HG03280 (cell line): ENCODE measurements around the gene RASA1.
"Not testable (repeated sequence)": the region's sequence is repeated elsewhere in the genome, so short reads cannot be mapped to it uniquely, and the experiment has no call there.

Experiments used
- ATAC-seq: cut with Tn5 transposase; IDR thresholded peaks from one replicate; pipeline ENCODE4 v1.9.1; 2021; ENCODE audit warnings: mild to moderate bottlenecking, moderate library complexity; ENCODE audit not compliant: unreplicated experiment

RASA1 gene

DNA sequence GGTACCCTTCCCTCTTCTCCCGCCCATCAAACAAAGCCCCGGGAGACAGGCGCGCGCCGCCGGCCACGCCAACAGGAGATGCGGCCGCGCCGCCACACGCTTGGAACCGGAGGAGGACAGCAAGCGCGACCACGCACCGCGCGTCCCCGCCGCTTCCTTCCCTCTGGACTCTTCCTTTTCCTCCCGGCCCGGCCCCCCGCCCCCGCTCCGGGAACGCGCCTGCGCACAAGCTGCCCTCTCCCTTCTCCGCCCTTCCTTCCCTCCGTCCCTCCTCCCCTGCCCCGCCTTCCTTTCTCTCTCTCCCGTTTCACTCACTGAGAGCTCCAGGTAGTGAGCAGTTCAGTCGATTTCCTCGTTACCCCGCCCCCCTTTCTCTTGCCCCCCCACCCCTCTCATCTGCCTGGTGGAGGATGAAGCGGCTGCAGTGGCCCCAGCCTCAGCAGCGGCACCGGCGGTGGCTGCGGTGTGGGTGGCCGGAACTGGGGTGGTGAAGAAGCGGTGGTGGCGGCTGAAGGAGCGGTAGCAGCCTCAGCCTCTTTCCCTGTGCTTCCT, at the start of gene RASA1:
Gene RASA1, plus strand, starts transcription at position 310 of the 552 bp plus-strand sequence. CDS start 569 bp downstream, outside the sequence.
- peak; percentile 47 for ATAC-seq

DNA sequence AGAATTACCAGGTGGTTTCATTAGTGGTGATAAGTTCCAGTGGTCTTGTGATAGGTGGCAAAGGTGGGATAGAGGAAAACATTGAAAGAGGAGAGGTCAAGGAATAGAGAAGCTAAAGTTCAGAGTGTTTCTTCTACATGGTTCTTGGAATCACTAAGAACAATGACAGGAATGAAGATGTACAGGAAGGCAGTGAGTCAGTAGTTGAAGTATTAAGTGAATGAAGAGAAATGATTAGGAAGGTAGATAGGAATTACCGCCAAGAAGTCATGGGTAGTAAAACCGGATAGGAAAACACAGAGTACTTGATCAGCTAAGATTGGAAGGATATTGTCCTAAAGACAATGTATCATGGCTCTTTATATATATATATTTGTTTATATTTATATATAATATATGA, 37.9 kb upstream of the RASA1 start:
- no peak for ATAC-seq

DNA sequence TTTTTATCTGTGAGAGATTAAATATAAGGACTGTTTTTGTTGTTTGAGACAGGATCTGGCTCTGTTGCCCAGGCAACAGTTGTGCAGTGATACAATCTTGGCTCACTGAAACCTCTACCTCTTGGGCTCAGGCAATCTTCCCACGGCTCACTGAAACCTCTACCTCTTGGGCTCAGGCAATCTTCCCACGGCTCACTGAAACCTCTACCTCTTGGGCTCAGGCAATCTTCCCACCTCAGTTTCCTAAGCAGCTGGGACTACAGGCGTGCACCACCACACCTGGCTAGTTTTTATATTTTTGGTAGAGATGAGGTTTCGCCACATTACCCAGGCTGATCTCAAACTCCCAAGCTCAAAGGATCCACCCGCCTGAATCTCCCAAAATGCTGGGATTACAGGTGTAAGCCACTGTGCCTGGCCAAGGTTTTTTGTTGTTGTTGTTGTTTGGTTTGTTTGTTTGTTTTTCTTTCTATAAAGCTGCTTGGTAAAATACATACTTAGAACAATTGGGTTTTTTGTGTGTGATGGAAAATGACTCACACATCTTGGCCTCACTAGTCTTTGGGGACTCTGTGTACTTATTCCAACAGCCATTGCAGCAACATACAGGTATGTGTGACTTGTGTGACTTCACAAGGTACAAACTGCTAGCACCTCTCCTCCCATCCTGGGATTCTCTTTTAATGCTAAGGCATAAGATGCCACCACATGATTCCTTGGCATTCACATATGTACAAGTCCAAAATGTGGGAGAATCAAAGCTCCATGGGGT, 36.5 kb upstream of the RASA1 start:
- ATAC-seq = peak; percentile 96

DNA sequence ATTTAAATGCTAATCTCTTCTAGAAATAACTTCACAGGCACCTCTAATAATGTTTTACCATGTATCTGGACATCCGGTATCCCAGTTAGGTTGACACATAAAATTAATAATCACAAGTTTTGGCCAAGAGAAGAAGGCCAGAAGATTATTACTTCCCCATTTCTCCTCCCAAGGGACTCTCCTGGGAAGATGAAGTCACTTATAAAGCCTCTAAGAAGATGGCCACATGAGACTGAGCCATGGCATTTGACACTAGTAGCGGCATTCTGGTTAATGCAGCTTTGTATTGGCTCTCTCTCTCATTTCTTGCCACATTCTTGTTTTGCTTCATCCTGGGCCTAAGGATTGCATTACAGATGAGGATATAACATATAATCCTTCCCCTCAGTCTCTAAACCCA, 34.5 kb upstream of the RASA1 start:
- ATAC-seq = no peak

DNA sequence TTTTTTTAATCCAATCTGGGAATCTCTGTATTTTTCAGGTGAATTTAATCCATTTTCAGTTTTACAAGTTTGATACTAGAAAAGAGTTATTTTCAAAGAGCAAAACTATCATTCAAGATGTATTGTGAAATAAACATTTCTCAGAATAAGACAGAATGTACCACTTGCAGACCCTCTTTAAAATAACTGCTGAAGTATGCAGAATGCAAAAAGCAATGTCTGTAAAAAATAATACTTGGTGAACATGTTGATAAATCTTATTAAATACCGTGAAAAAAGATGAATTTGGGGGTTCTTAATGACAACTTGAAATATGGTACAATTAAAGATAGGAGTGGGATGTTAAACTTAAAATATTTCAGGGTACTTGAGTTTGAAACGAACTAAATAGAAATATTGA, 26.1 kb upstream of the RASA1 start:
- ATAC-seq = no peak

DNA sequence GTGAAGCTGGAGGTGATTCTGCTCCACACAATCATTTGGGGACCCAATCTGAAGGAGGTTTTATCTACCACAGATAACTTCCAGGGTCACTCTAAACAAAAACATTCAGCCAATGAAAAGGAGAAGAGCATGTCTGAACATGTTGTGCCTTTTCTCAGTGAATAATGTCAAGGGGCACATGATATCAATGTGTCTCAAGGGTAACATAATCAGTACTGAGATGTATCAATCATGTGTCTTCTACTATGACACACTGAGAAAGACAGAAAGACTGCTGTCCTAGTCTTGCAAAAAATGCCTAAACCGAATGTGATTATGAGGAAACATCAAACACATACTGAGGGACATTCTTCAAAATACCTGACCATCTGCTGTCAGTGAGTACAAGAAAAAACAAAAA, 25.4 kb upstream of the RASA1 start:
- ATAC-seq = no peak

DNA sequence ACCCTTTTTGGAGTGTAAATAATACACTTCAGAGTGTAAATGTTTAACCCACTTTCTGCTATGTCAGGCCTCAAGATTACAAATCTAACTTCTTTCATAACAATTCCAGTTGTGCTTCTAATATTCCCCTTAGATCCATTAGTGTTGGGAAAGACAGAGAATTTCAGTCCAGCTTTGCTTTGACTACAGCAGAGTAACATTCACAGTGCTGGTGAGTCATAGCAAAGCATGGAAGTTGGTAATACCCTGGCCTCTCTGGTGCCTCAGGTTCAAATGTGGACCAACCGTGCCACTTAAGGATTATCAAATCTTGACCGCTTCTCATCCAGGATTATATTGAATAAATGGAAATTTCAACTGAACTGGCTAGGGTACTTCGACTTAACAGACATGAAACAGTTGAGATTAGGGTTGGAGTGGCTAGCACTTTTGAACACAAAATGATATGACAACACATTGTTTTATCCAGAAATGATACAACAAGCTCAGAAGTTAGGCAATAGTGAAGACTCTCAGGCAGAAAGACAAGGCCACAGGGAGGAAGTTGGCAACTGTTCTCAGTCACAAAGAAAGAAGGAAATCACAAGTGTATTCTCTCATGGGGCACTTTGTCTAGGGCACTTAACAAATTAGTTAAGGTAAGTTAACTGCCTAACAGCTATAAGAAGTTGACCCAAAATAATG, 24.4 kb upstream of the RASA1 start:
- ATAC-seq = no peak

DNA sequence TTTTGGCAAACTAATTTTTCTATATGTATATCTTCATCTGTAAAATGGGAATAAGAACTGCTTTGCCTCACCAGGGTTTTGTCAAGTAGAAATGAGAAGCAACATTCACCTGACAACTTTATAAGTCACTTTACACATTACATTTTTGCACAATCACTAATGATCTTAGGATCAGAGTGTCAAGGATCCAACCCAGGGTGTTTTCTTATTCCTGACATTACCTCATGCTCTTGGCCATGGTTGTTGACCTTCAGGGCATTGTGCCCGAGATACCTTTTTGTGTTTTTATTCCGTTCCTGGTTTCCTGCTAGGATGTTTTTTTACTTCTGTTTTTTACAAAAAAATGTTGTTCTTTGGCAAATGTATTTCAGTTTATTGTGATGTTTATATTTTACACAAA, 22.2 kb upstream of the RASA1 start:
- ATAC-seq = no peak

DNA sequence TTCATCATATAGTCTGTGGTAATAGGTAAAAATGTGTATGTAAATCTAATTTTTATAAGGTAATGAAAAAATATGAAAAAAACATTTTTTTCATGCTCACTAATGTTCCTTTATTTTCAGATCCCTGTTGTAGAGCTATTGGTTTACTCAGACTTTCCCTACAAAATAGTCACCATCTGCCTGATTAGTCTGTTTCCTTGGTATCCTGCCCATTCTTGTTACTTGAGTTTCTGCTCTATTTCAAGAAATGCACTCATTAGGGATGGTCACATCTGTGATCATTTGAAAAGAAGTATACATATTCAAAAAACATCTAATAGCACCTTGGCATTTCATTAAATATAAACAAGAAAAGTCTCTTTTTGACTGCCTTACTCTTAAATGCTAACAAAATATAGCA, 21.6 kb upstream of the RASA1 start:
- no peak for ATAC-seq

DNA sequence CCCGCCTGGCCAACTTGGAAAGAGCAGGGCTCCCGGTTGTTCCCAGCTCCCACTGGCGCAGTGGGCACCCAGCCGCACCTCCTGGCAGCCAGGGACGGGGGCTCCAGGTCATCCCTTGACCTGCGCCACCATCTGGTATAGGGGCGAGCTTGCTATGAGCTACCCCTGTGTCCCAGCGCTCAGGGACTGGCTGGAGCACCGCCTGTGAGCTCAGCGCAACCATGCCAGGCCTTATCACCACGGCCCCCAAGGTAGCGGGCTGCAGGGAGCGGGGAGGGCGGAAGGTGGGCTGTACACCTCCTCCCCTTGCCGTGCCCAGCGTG, 15.4 kb upstream of the RASA1 start:
- no peak for ATAC-seq

DNA sequence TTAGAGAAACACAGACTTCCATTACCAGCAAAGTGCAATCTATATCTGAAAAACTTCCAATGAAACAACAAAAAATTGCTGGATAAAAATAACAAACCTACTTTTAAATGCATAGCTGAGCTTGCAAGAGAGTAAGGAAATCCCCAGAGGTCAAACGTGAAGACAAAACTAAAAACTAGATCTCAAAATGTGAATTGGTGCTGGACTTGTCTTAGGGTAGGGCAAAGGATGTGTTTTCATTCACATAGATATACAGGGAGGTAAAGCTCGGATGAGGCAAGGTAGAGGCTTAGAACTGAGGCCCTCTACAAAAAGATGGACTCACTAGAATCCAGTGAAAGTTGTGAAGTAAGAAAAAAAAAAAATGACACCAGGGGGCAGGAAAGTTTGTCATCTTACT, 13.6 kb upstream of the RASA1 start:
- no peak for ATAC-seq

DNA sequence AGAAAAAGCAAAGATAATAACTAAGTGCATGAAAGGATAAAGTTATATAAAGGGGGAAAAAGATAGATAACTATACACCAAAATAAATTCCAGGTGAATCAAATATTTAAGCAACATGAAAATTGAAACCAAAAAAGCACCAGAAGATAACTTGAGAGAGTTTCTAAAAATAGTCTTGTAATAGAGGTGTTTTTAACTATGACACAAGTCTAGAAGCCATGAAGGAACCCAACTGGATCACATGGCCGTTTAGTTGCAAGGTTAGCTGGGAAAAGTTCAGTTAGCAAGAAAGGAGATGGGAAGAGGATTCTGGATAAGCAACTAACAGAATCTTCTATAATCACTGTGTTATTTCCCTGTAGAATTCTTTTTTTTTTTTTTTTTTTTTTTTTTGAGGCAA, 9.2 kb upstream of the RASA1 start:
- no peak for ATAC-seq

DNA sequence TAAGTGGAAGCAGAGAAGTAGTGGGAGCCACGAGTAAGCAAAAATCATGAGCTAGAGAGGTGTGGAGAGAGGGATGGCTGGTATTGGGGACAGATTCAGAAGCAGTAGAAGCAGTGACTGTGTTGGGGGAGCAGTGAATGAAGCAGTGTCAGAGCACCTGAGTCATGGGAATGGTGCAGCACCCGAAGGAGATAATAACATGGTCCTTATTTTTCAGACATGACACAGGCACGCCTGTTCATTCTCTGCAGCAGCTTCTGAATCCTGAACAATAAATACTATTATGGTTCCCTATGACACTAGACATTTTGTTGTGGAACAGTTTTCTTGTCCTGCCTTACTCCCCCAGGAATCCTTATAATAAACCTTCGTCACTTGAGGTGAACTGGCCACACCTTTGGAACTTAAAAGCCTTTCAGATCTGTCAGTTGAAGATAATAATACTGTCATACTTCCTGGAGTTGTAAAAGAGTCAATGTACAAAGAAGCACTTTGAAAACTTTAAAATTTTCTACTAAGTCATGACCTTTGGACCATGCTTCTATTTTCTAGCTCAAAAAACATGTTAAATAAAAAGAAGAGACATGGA, 7.0 kb upstream of the RASA1 start:
- ATAC-seq = no peak

DNA sequence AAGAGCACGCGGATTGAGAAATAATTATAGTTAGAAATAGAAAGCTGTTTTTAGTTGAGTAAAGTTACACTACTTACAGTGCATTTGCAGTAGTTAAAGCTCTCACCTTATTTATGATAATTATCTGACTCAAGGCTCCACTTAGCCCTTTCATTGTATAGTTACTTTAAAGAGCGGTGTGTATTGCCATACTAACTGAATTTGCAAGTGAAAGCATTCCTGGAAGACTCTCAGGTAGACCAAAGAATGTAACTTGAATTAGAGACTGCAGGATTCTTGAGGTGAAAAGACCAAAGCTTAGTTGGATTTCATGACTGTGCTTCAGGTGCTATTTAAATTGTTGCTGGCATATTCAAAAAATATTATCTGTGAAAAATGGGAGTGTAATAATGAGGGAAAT, 4.2 kb upstream of the RASA1 start:
- ATAC-seq = no peak

DNA sequence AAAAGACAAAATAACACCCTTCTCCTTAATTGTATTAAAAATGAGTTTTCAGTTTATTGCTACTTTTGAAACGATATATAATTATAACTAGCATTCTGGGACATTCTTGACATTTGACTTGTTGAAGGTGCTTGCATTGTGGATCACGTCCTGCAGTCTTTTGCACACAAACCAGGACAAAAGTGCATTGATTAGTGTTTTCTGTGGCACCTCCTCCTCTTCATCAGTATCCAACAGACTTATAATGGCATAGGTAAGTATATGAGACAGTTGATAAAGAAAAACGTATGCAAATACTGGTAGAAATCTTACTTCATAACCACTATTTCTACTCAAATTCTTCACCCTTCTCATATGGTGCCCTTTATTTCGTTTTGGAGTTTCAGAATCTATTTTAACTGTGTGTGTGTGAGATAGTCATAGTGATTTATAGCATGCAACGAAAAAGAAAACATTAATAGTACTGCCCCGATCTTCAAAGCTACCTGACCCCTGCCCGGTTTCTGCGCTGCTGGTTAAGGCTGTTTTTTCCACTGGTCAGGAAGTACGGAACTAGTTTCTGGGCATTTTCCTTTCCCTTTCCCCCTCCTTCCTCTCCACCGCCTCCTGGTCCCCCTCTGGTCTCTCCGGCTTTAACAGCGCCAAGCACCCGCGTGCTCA, 639 bp upstream of the RASA1 start:
- ATAC-seq = peak; percentile 32

DNA sequence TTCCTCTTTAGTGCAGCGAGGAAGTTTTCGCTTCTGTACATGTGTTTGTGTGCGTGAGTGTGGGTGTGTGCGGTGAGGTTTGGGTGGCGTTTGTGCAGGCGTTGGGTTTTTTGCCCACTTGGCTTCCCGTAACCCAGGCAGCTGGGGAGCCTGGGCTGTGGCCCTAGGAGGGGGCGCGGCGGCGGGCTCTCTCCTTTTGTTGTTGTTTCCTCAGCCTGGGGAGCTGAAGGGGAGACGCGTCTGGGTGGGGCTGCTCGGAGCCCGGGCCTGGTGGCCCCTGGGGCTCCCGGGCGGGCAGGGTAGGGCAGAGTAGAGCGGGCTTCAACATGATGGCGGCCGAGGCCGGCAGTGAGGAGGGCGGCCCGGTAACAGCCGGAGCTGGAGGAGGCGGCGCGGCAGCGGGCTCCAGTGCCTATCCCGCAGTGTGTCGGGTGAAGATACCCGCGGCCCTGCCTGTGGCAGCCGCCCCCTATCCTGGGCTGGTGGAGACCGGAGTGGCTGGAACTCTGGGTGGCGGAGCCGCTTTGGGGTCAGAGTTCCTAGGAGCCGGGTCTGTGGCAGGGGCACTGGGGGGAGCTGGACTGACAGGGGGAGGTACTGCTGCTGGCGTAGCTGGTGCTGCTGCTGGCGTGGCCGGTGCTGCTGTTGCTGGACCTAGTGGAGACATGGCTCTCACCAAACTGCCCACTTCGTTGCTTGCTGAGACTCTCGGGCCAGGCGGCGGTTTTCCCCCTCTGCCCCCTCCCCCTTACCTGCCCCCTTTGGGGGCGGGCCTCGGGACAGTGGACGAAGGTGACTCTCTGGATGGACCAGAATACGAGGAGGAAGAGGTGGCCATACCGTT, 665 bp downstream of the RASA1 start:
- ATAC-seq = peak; percentile 50

DNA sequence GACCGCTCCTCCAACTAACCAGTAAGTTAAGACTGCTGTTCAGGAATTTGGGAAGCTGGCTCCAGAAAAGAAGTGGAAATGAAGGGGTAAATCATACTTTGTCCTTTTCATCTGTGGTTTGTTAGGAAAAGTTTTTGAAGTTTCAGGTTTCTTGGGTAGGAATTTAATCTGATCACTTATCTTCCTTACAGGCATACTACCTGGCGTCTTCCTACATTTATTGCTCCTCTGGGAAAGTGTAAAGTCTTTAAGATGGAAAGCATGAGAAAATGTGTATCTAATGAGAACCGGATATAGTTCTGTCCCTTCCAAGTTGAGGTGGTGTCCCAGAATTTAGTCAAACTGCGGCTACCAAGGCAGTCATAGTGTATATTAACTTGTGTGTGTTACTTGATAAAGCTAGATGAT, 1.3 kb downstream of the RASA1 start:
- ATAC-seq = no peak

DNA sequence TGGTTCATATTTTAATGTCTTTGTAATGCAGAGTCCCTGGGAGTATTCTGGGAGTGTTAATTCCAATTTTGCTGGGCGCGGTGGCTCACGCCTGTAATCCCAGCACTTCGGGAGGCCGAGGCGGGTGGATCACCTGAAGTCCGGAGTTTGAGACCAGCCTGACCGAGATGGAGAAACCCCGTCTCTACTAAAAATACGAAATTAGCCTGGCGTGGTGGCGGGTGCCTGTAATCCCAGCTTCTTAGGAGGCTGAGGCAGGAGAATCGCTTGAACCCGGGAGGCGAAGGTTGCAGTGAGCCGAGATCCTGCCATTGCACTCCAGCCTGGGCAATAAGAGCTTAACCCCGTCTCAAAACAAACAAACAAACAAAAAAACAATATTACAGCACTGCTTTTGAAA, 3.2 kb downstream of the RASA1 start:
- ATAC-seq = not testable (repeated sequence)

DNA sequence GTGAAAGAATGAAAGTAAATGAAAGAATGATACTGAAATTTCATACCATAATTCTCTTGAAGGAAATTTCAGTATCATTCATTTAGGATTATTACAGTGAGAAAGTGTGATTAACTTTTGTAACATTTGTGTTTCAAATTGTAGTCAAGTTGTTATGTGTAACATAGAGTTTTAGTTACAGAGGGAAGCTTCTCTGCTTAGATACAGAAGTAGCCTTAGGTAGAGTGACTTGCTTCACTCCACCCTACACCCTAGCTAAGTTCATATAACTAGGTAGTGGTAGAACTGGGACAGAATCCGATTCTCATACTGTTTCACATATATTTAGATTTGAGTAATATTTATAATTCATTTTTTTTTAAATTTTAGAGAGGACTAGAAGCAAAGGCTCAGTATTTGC, 9.0 kb downstream of the RASA1 start:
- no peak for ATAC-seq

DNA sequence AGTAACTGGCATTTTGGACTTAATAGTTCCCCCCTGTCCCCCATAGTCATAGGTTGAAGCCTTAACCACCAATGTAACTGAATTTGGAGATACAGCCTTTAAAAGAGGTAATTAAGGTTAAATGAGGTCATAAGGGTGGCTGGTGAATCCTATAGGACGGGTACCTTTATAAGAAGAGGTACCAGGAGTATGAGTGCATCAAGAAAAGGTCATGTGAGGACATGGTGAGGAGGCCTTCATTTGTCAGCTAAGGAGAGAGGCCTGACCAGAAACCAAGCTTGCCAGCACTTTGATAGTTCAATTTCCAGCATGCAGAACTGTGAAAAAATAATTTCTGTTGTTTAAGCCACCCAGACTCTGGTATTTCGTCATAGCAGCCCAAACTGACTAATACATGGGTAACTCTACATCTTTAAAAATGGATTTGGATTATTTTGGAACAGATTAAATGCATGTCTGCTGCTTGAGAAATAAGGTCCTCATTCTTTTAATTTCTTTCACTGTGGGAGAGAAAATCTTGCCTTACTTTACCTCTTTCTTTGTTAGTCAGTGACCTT, 9.7 kb downstream of the RASA1 start:
- no peak for ATAC-seq
